ENCODE measurements around the gene WFDC8. TPM values are rescaled to one million over a fixed set of nuclear protein-coding genes. Genes with fewer than 3 reads are reported as not detected.
"Not testable (repeated sequence)": the region's sequence is repeated elsewhere in the genome, so short reads cannot be mapped to it uniquely, and the experiment has no call there.

The WFDC8 gene
- total RNA-seq, 1 donor from 2014 or later, result not detected

GRCh38 chr20:45589725-45590124 lies 10.6 kb upstream of the WFDC8 start:
- no peak for DNase-seq (ENCODE audit: low spot score)
- Mint-ChIP-seq H3K9me3 (ENCODE audit: low read depth) (peaks cover 4% of the 10 kb centered on the region), H3K4me3 (ENCODE audit: unreplicated experiment) (no peak overlapping the region), H3K4me1 (ENCODE audit: low read depth) (no peaks in the 10 kb centered on the region), H3K27ac (ENCODE audit: unreplicated experiment) (no peak overlapping the region), H3K27me3 (ENCODE audit: low read depth) (peaks cover 17% of the 10 kb centered on the region), H3K36me3 (ENCODE audit: low read depth) (peaks cover 4% of the 10 kb centered on the region)
- no peak for TF ChIP-seq CTCF (IDR thresholded peaks at IDR 0.05)

GRCh38 chr20:45588800-45589199 lies 9.7 kb upstream of the WFDC8 start:
- Mint-ChIP-seq H3K9me3 (ENCODE audit: low read depth) (peaks cover 4% of the 10 kb centered on the region), H3K4me1 (ENCODE audit: low read depth) (no peaks in the 10 kb centered on the region), H3K4me3 (ENCODE audit: unreplicated experiment) (no peak overlapping the region), H3K27ac (ENCODE audit: unreplicated experiment) (no peak overlapping the region), H3K27me3 (ENCODE audit: low read depth) (peaks cover 12% of the 10 kb centered on the region), H3K36me3 (ENCODE audit: low read depth) (peaks cover 3% of the 10 kb centered on the region)
- DNase-seq (ENCODE audit: low spot score), result no peak
- no peak for TF ChIP-seq CTCF (IDR thresholded peaks at IDR 0.05)

- H3K36me3 Mint-ChIP-seq (ENCODE audit: low read depth); DNase-seq (ENCODE audit: low spot score); H3K27ac Mint-ChIP-seq (ENCODE audit: unreplicated experiment); H3K4me3 Mint-ChIP-seq (ENCODE audit: unreplicated experiment); H3K4me1 Mint-ChIP-seq (ENCODE audit: low read depth); H3K9me3 Mint-ChIP-seq (ENCODE audit: low read depth): not testable (repeated sequence)
- H3K27me3 Mint-ChIP-seq (ENCODE audit: low read depth), result peaks cover 21% of the 10 kb centered on the region
These were observed 6.9 kb upstream of the WFDC8 start for GRCh38 chr20:45585986-45586385.

GRCh38 chr20:45584294-45584693 lies 5.2 kb upstream of the WFDC8 start:
- peaks cover 29% of the 10 kb centered on the region for H3K27me3 Mint-ChIP-seq (ENCODE audit: low read depth)
- H3K27ac Mint-ChIP-seq (ENCODE audit: unreplicated experiment); DNase-seq (ENCODE audit: low spot score); H3K36me3 Mint-ChIP-seq (ENCODE audit: low read depth); H3K4me3 Mint-ChIP-seq (ENCODE audit: unreplicated experiment); H3K4me1 Mint-ChIP-seq (ENCODE audit: low read depth); H3K9me3 Mint-ChIP-seq (ENCODE audit: low read depth): not testable (repeated sequence)

GRCh38 chr20:45583502-45583901 lies 4.4 kb upstream of the WFDC8 start:
- DNase-seq (ENCODE audit: low spot score), result no peak
- H3K36me3 Mint-ChIP-seq (ENCODE audit: low read depth), result no peaks in the 10 kb centered on the region
- no peak overlapping the region for H3K4me3 Mint-ChIP-seq (ENCODE audit: unreplicated experiment)
- TF ChIP-seq CTCF (IDR thresholded peaks at IDR 0.05), result no peak
- H3K9me3 Mint-ChIP-seq (ENCODE audit: low read depth), result no peaks in the 10 kb centered on the region
- no peak overlapping the region for H3K27ac Mint-ChIP-seq (ENCODE audit: unreplicated experiment)
- H3K27me3 Mint-ChIP-seq (ENCODE audit: low read depth), result peaks cover 26% of the 10 kb centered on the region
- no peaks in the 10 kb centered on the region for H3K4me1 Mint-ChIP-seq (ENCODE audit: low read depth)

- TF ChIP-seq CTCF (IDR thresholded peaks at IDR 0.05), result no peak
- DNase-seq (ENCODE audit: low spot score), result no peak
- no peaks in the 10 kb centered on the region for H3K36me3 Mint-ChIP-seq (ENCODE audit: low read depth)
- no peak overlapping the region for H3K27ac Mint-ChIP-seq (ENCODE audit: unreplicated experiment)
- H3K27me3 Mint-ChIP-seq (ENCODE audit: low read depth), result peaks cover 26% of the 10 kb centered on the region
- H3K4me1 Mint-ChIP-seq (ENCODE audit: low read depth), result peaks cover 4% of the 10 kb centered on the region
- no peak overlapping the region for H3K4me3 Mint-ChIP-seq (ENCODE audit: unreplicated experiment)
- H3K9me3 Mint-ChIP-seq (ENCODE audit: low read depth), result no peaks in the 10 kb centered on the region
These were observed 2.6 kb upstream of the WFDC8 start for GRCh38 chr20:45581702-45582101.

All from chondrocyte (in vitro differentiated cells).